MCF 10A (cell line): ENCODE measurements around the gene CACUL1. TPM values are rescaled to one million over a fixed set of nuclear protein-coding genes. Genes with fewer than 3 reads are reported as not detected.

ENCODE experiments used
- BruUV-seq: library from RNA; stranded (reverse); fragments of 400-500 nt; replicated peaks from 2 replicates; lab custom pipeline; 2021; lab: Mats Ljungman, UMichigan
- CTCF ChIA-PET: fragments of 300-600 bp; sonication (Branson Sonifier 250); formaldehyde crosslinking; extraction: SDS; loops from one replicate; lab custom pipeline; 2021; ENCODE audit warnings: antibody characterized with exemption, inconsistent platforms; lab: Yijun Ruan, JAX
- POLR2A ChIA-PET: fragments of 300-600, 350-650 bp; sonication (Branson Sonifier 250); formaldehyde crosslinking; extraction: SDS; loops from one replicate; lab custom pipeline; 2020; ENCODE audit warnings: antibody characterized with exemption, inconsistent platforms; lab: Yijun Ruan, JAX
- DNase-seq: peaks from one replicate; pipeline ENCODE4 v3.0.0-alpha.2; 2018; ENCODE audit not compliant: unreplicated experiment
- H3K27ac Mint-ChIP-seq: one replicate; pipeline ENCODE4 v1.8.0; 2022; ENCODE audit warnings: mild to moderate bottlenecking, low read depth, mixed read lengths; ENCODE audit not compliant: unreplicated experiment
- H3K27me3 Mint-ChIP-seq: one replicate; pipeline ENCODE4 v1.8.0; 2022; ENCODE audit warnings: mixed read lengths; ENCODE audit not compliant: insufficient read depth, unreplicated experiment
- H3K36me3 Mint-ChIP-seq: one replicate; pipeline ENCODE4 v1.8.0; 2022; ENCODE audit warnings: mild to moderate bottlenecking, moderate library complexity, mixed read lengths; ENCODE audit not compliant: insufficient read depth, unreplicated experiment
- H3K4me1 Mint-ChIP-seq: one replicate; pipeline ENCODE4 v1.8.0; 2022; ENCODE audit warnings: mixed read lengths; ENCODE audit not compliant: insufficient read depth, unreplicated experiment
- H3K4me3 Mint-ChIP-seq: one replicate; pipeline ENCODE4 v1.8.0; 2022; ENCODE audit warnings: mild to moderate bottlenecking, moderate library complexity, mixed read lengths; ENCODE audit not compliant: unreplicated experiment
- H3K9me3 Mint-ChIP-seq: one replicate; pipeline ENCODE4 v1.8.0; 2022; ENCODE audit warnings: mixed read lengths; ENCODE audit not compliant: unreplicated experiment
- CTCF ChIP-seq: fragments of 200-600 bp; IDR thresholded peaks from one replicate; pipeline ENCODE4 v1.8.0; 2022; ENCODE audit warnings: antibody characterized with exemption, mild to moderate bottlenecking; ENCODE audit not compliant: unreplicated experiment
- intact Hi-C: fragments of 100-400 bp; cut with micrococcal nuclease; formaldehyde crosslinking; loops from 2 replicates; pipeline ENCODE4 v1.14.1; 2022
- total RNA-seq: library from RNA; stranded (reverse); gene quantifications from 2 replicates; pipeline ENCODE4 v1.2.3, GENCODE V29; 2022

The CACUL1 gene
- total RNA-seq, 1 experiment from 2014 or later: 45.9 TPM

GRCh38 chr10:118773041-118773440 lies 18.3 kb upstream of the CACUL1 start:
- Mint-ChIP-seq H3K9me3 (peaks cover 14% of the 10 kb centered on the region), H3K4me1 (no peaks in the 10 kb centered on the region), H3K27me3 (no peaks in the 10 kb centered on the region), H3K4me3 (no peak overlapping the region), H3K36me3 (no peaks in the 10 kb centered on the region), H3K27ac (no peak overlapping the region)
- ChIA-PET POLR2A (no interaction called here), CTCF (no interaction called here)
- TF ChIP-seq CTCF: no peak
- no peak for DNase-seq
- BruUV-seq: no TSS peak
- intact Hi-C loops: no loop called here

GRCh38 chr10:118771976-118772375 lies 17.2 kb upstream of the CACUL1 start:
- DNase-seq: no peak
- no peaks in the 10 kb centered on the region for H3K36me3 Mint-ChIP-seq
- no peaks in the 10 kb centered on the region for H3K4me1 Mint-ChIP-seq
- TF ChIP-seq CTCF: no peak
- H3K27me3 Mint-ChIP-seq: no peaks in the 10 kb centered on the region
- H3K9me3 Mint-ChIP-seq: peaks cover 3% of the 10 kb centered on the region
- H3K27ac Mint-ChIP-seq: no peak overlapping the region
- no peak overlapping the region for H3K4me3 Mint-ChIP-seq
- ChIA-PET CTCF (interaction anchor here (0.7 kb wide), 1 partner anchor 210 kb away, joined by 3 read pairs; no protein-coding TSS in a partner anchor), POLR2A (interaction anchor here (1.4 kb wide), 1 partner anchor 17 kb away, joined by 5 read pairs; the partner anchor contains the start of gene CACUL1)
- BruUV-seq: no TSS peak
- intact Hi-C loops: no loop called here

- ChIA-PET CTCF (interaction anchor here (0.6 kb wide), 2 partner anchors 40 to 1274 kb away, joined by 3 to 4 read pairs; no protein-coding TSS in a partner anchor), POLR2A (interaction anchor here (0.5 to 1.0 kb wide), 2 partner anchors 15 to 199 kb away, joined by 3 to 4 read pairs; no protein-coding TSS in a partner anchor)
- Mint-ChIP-seq H3K4me1 (no peaks in the 10 kb centered on the region), H3K27ac (no peak overlapping the region), H3K36me3 (no peaks in the 10 kb centered on the region), H3K4me3 (no peak overlapping the region), H3K9me3 (no peaks in the 10 kb centered on the region), H3K27me3 (no peaks in the 10 kb centered on the region)
- BruUV-seq: no TSS peak
- DNase-seq: no peak
- intact Hi-C loops: no loop called here
- no peak for TF ChIP-seq CTCF
Observed at GRCh38 chr10:118769898-118770600, 15.3 kb upstream of the CACUL1 start.

- no peak for DNase-seq
- no peak overlapping the region for H3K4me3 Mint-ChIP-seq
- no peaks in the 10 kb centered on the region for H3K36me3 Mint-ChIP-seq
- intact Hi-C loops: no loop called here
- BruUV-seq: no TSS peak
- no peak overlapping the region for H3K27ac Mint-ChIP-seq
- POLR2A ChIA-PET: interaction anchor here (0.6 to 2.3 kb wide), 5 partner anchors 13 to 691 kb away, joined by 3 to 7 read pairs (median 3); partner anchors contain the start of gene CACUL1
- no peaks in the 10 kb centered on the region for H3K27me3 Mint-ChIP-seq
- no peaks in the 10 kb centered on the region for H3K4me1 Mint-ChIP-seq
- no peaks in the 10 kb centered on the region for H3K9me3 Mint-ChIP-seq
- TF ChIP-seq CTCF: no peak
- CTCF ChIA-PET: interaction anchor here (1.2 kb wide), 1 partner anchor 528 kb away, joined by 4 read pairs; no protein-coding TSS in a partner anchor
Observed at GRCh38 chr10:118768041-118768919, 13.5 kb upstream of the CACUL1 start.
